GM18519 (cell line): Measurements from ENCODE around the gene SLC8A1.
A peak's percentile ranks its signal among the peaks of the same experiment; 100 is the strongest.

ENCODE experiments used
- ATAC-seq: cut with Tn5 transposase; IDR thresholded peaks from one replicate; pipeline ENCODE4 v1.9.1; 2021; ENCODE audit warnings: mild to moderate bottlenecking, moderate library complexity; ENCODE audit not compliant: unreplicated experiment, low FRiP score

SLC8A1 gene

DNA sequence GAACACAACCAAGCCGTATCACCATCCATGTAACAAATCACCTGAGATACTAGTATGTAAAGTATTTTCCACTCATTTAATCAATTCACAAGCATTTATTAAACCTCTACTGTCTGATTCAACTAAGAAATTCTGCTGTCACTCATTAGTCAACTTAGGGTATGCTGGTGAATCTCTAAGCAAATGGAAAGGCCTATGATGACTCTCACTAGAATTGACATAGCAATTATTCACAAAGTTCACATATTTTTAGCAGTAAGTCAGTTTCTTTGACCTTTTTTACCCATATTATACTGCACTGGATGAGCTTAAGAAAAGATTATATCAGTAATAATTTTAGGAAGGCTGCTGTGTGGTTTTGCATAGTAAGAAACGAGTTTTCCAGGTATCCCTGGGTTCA is 130.1 kb downstream of the SLC8A1 start:
- ATAC-seq: peak; percentile 26

DNA sequence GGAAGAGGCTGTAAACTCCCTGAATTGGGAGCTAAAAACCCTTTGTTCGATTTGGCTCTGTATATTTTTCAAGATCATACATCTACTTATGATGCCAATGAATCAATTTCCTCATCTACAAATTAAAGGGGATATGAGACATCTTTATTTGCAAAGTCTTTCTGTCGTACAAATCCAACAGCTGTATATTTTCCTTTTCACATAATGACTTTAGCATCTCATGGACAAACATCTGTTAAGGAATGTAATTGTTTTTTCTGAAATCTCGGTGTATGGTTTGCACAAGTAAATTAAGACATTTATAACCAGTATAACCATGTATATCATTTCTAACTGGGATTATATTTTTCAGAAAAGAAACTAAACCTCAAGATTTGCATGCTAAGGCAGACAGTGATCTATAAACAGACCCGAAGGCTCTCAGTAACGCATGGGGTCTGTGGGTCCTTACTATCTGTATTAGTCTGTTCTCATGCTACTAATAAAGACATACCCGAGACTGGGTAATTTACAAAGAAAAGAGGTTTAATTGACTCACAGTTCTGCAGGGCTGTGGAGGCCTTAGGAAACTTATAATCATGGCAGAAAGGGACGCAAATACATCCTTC is 130.8 kb downstream of the SLC8A1 start:
- peak; percentile 86 for ATAC-seq

DNA sequence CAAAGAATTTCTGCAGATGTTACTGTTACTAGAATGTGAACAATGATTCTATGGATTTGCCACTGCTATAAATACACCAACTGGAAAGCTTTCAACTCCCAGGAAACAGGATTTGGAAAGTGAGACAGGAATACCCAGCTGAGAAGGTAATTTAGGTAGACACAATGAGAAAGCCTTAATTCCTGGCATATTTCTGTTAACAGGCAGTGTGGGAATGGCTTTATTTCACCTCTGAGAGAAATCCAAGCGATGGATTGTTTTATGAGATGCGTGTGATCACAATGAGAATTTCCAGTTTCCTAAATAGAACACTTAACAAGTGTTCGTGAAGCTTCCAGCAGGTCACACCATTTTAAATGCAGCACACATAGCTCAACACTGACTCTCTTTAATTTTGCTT is 133.0 kb downstream of the SLC8A1 start:
- ATAC-seq: no peak

DNA sequence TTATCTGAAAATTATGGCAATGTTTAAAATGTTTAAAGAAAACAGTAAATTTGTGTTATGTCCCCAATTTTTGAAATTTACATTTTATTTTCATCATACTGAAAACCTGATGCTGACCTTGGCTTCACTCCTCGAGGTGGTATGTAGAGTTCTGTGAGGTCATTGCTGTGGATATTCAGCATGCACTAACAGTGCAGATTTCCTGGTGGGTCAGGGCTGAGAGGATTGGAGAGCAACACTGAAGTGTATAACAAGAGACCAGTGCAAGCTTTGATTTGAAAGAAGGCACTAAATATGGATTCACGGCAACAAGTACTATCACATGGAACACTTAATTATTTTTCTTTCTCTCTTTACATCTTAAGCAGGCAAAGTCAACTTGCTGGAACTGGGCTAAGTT is 134.1 kb downstream of the SLC8A1 start:
- ATAC-seq: no peak

DNA sequence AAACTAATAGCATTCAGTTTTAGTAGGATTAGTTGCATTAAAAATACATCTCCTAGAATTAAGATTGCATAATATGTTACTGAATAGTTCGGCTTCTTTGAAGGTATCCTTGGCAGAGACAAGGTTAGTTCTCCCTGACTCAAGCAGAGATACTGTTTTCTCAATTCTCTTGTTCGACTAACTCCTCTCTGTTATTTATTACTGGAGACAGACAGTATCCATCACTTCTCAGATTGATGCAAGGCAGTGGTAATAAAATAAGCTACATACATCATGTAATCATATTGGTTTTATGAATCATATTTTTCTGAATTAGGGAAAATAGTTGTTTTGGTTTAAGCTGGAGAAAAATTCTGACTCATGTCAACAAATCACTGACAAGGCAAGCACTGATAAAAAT is 134.8 kb downstream of the SLC8A1 start:
- no peak for ATAC-seq

DNA sequence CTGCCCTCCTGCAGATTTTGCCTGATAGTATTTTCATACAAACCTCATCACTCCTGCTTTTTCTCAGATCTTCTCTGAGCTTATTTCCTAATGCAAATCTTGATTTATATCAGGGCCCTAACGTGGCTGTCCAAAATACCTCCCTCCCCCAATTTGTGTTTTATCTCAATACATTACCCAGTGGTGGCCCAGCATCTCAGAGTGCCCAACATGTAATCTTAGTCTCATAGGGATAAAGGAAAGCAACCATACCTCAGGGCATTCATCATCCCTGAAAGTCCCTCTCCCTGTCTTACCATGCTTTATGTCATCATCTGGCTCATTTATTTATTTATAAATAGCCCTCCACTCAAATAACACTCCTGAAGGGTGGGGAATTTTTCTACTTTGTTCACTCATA is 135.3 kb downstream of the SLC8A1 start:
- ATAC-seq: no peak

DNA sequence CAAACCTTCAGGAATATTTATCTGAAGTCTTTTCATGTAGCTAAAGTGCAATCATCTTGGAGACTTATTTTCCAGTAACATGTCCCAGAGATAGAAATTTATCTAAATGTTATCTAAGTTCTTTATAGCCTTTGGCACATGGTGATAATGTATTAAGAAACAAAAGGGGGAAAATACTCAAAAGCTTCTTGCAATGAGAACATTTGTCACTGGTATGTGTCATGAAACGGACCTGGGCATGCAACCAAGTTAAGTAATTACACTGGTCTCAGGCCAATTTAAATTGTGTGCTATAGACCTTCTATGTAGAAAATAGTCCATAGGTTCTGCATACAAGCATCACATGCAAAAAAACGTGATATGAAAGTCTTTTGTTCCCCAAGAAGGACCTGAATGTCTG is 136.2 kb downstream of the SLC8A1 start:
- ATAC-seq: no peak

DNA sequence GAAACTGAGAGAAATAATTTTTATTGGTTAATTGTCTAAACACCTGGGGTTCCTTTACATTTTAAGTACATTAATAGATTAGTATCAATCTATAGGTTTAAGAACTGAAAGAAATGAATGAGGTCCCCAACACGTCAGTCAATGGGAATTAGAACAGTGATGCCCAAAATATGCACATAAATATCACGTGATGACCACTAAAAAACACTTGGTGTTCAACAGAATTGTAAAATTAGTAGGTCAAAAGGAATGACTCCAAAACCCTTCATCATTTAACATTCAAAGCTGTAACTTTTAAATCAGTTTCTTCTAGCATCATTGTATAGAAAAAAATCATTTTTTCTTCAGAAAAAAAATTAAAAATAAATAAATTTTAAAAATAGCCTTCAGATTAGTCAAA is 140.9 kb downstream of the SLC8A1 start:
- no peak for ATAC-seq

DNA sequence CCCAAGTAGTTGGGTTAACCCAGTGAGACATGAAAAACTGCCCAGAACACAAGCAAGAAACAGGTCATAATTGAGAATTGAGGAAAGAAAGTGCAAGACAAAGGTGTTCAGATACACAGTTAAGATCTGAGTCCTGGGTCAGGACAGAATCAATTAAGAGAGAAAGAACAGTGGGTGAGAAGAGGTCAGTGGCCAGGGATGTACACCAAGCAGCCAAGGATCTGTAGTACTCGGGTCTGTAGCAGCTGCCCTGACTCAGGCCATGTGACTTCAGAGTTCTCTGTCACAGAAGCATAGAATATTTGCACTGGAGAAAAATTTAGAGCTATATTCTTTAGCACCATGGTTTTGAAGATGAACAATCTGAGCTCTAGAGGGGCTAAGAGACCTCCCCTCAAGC is 141.6 kb downstream of the SLC8A1 start:
- ATAC-seq: no peak

DNA sequence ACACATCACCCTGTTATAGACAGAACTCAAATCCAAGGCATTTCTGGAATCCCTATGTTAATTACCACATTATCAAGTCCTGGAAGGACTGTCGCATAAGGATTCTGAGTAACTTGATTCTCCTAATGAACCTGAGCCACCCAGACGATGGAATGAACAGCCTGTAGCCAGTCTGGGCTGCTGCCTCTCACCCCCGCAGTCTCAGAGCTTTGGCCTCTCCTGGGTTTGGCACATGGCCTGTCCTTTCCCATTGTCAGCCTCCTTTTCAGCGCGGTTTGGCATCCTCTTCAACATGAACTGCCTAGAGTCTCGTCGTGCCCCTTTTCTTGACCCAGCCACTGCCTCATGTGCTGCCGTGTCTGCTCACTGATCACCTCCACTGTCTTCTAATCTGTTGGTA is 147.6 kb downstream of the SLC8A1 start:
- ATAC-seq: no peak

DNA sequence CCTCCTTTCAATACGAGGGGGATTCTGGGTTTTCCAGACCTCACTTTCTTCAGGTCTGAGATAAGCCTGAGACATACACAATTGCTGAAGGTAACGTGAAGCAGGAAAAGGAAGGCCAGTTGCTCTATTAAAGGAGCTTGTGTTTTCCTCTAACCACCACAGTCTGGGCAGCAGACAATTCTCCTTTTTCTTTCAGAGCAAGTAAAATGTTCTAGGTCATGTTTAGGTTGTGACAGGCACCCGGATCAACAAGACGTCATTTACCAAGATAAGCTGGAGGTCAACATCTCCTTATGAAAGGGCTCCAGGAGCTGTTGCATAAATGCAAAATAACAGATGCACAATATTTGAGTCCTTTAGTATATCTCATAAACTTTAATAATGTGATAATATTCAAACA is 148.1 kb downstream of the SLC8A1 start:
- no peak for ATAC-seq

DNA sequence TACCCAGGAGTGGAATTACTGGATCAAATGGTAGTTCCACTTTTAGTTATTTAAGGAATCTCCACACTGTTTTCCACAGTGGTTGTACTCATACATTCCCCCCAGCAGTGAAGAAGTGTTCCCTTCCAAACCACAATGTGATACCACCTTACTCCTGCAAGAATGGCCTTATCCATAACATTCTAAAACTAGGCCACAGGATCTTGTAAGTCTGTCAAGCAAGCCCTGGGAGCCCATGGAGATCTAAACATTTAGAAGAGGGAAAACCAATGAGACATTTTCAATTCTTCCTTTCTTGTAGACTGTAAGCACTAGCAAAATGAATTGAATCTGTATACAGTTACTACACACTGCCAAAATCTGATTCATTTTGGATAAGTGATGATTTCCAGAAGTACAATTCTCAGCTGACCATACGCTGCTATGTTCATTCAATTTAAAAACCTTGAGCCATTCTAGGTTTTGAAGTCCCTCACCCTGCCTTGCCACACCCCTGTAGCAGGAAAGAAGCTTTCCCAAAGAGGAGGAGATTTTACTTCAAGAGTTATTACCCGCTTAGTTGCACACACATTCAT is 149.1 kb downstream of the SLC8A1 start:
- ATAC-seq: no peak

DNA sequence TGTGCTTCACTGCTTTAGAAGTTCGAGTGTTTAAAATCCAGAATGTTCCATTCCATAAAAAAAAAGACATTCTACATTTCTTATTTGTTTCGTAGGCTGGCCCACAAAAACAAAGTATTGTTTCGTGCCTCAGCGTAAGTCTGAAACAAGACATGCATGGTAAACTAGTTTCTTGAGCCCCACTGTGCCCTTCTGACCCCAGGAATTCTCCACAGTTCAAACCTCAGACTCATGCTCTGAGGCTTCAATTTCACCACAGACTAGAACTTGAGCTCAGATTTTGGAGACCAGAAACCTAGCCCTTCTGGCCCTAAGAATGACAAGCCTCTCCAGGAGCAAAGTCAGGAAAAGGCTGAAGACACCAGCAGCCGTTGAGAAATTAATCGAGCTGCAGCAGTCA is 151.5 kb downstream of the SLC8A1 start:
- no peak for ATAC-seq

DNA sequence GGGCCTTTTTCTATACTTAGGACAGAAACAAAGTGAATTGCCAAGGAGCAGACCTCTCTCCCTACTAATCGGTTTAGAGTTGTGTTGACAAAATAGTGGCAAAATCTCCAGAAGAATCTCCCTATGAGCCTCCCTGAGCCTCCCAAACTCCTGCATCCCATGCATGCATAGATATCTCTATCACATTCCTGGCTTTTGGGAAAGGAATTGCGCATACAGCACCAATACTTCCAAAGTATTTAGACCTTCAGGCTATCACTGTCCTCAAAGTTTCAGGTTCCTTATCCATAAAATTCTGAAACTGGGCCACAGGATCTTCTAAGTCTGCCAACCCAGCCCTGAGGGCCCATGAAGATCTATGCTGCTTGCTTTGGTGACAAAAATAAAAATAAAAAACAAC is 152.1 kb downstream of the SLC8A1 start:
- no peak for ATAC-seq

DNA sequence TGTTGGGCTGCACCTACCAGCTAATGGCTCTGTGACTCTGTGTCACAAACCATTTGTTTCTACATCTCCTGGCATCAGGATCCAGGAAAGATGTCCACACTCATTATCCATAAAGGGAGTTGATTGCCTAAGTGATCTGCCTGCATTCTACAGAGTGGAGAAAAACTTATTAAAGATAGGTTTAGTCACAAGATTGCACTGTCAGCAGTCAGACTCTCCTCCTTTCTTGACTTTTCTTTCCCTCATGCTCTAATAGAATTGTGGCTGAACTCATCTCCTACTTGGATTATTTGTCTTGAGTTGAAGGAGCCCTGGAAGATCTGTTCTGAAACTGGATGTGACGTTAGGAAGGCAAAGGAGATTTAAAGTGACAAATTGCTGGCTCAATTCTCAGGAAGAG is 152.7 kb downstream of the SLC8A1 start:
- no peak for ATAC-seq

DNA sequence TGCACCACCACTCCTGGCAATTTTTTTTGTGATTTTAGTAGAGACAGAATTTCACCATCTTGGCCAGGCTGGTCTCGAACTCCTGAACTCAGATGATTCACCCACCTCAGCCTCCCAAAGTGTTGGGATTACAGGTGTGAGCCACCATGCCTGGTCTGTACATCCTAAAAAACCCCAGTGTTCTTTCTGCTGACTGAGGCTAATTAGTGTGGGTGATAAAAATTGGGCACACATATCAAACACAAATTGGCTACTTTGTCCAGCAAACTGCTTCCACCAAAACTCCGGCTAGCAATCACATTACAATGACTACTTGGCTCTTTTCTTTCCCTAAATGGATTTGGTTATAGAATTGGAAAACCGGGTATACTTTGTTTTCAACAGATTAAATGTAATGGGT is 153.9 kb downstream of the SLC8A1 start:
- no peak for ATAC-seq

DNA sequence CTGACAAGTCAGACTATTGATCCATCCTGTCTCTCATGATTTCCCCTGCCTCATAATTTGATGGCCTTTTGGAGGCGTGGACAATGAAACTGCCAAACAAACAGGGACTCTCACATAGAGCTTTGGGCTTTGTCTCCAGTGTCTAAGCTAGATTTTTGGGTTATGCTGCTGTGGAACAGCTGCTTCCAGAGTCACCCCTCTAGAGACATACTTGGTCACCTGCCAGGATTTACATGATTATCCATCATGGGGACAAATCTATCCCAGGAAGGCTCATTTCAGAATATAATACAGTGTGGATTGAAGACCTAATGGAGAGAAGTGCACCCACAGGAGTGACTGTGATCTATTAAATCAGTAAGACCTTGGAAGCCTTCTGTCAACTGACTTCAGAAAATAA is 159.6 kb downstream of the SLC8A1 start:
- ATAC-seq: no peak

DNA sequence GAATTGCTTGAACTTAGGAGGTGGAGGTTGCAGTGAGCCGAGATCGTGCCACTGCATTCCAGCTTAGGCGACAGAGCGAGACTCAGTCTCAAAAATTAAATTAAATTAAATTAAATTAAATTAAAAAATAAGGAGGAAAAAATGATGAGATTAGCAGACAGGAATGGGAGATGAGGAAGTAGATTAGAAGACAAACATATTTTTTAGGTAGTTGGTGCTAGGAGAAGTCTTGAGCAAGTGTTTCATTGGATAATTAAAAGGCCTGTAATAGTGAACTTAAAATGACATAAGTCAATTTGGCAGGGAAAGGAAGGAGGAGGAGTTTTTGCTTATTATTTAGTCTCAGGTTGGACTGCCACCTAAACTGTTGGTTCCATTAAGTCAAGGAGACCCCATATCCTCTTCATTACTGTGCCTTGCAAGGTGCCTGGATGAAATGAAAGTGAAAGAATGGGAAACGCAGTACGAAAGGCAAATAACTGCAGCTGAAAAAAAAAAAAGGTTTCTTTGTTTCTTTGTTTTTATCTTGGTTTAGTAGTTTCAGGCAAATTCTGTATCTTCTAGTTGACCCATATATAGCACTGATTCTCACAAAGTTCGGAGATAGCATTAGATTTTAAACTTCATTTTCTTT is 162.0 kb downstream of the SLC8A1 start:
- no peak for ATAC-seq

DNA sequence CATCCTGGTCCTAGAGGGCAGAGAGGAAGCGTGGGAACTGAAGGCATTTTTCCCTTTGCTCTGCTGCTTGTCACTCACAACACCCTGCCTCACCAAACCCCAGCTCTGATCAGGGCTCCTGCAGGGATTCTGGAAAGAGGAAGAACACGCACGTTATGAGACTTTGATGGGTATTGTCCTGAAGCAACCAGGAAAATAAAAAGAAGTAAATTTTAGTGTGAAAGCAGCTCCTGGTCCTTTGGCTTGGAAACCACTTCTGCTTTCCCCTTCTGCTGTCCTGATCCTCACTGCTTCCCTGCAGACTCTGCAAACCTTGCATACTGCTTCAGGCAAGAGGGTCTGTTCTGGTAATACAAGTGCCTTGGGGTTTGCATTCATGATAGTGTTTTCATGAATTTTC is 164.1 kb downstream of the SLC8A1 start:
- no peak for ATAC-seq

DNA sequence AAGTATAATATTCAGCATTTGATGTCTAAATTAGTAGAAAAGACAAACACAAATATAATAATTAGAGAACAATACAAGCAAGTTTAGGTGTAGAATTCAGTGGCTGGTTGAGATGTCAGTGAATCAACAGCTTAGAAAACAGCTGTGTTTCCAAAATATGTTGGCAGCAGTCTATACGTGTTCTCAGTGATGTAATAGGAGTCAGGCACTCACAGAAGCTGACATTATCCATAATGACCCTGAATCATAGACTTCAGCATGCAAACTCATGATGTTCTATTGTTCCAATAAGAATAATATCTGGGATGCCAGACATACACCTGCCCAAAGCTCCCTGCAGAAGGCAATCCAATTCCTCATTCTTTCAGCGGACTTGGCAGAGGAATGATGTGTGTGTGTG is 164.7 kb downstream of the SLC8A1 start:
- ATAC-seq: no peak

DNA sequence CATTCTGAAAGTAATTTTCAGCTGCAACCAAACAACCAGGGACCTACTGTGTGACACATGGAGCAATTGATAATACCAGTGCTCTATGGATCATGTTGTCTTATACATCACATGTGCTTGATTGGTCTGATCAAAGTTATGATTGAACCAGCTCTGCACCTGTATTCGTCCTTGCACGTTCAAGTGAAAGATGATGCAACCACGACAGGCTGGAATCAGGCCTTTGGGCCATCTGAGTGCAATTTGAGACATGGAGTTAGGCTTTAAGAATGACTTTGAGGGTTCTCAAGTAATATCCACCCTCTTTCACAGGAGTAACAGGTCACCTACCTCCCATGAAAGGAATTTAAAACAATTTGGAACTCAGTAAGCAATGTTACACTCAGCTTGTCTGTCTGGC is 165.2 kb downstream of the SLC8A1 start:
- ATAC-seq: no peak

DNA sequence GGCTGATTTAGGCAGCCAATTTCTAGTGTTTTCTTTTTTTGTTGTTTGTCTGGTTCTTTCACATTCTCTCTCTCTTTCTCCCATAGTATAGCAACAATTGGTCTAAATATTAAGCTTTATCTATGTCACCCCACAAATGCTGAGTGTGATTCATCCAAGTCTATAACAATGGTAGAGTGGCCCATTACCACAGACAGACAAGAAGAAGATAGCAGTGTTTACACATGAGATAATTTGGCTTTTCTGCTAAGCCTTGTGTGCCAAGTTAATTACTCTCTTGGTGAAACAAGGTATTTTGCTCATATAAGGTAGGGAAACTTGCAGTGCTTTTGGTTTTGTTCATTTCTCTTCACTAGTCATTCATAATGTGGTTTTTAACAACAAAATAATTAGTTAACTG is 166.5 kb downstream of the SLC8A1 start:
- ATAC-seq: no peak
